ENCODE results near the gene ARHGEF37. TPM values are rescaled to one million over a fixed set of nuclear protein-coding genes. Genes with fewer than 3 reads are reported as not detected.

ARHGEF37 gene
- total RNA-seq, 1 experiment from 2014 or later: 17.0 TPM

DNA sequence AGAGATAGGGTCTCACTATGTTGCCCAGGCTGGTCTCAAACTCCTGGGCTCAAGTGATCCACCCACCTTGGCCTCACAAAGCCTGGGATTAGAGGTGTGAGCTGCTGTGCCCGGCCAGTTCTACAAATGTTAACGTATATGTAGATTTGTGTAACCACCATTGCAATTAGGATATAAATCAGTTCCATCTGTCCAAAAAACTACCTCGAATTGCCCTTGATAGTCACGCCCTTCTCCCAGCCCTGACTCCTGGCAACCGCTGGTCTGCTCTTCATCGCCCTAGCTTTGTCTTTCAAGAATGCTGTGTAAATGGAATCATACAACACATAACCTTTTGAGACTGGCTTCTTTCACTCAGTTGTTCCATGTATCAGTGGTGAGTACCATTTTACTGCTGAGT is 102.7 kb downstream of the ARHGEF37 start:
- Histone ChIP-seq H3K27ac (ENCODE audit: low read length) (no peak overlapping the region), H3K79me2 (ENCODE audit: low read length) (no peaks in the 10 kb centered on the region), H4K20me1 (ENCODE audit: insufficient read depth, low read depth, low read length) (no peaks in the 10 kb centered on the region), H3K9ac (ENCODE audit: low read length) (no peak overlapping the region), H3K4me3 (ENCODE audit: low read length) (no peak overlapping the region), H3K4me1 (ENCODE audit: low read length) (peaks cover 34% of the 10 kb centered on the region), H3K9me2 (replicated peaks; ENCODE audit: insufficient read depth, low read length) (no peaks in the 10 kb centered on the region), H3K27me3 (ENCODE audit: low read length) (no peaks in the 10 kb centered on the region), H2AFZ (ENCODE audit: low read length) (no peak overlapping the region), H3K9me3 (ENCODE audit: low read length) (no peaks in the 10 kb centered on the region), H3K36me3 (ENCODE audit: insufficient read depth, low read length) (no peaks in the 10 kb centered on the region), H3K4me2 (ENCODE audit: low read depth, low read length, poor library complexity, severe bottlenecking) (no peak overlapping the region)
- DNase-seq: no peak

DNA sequence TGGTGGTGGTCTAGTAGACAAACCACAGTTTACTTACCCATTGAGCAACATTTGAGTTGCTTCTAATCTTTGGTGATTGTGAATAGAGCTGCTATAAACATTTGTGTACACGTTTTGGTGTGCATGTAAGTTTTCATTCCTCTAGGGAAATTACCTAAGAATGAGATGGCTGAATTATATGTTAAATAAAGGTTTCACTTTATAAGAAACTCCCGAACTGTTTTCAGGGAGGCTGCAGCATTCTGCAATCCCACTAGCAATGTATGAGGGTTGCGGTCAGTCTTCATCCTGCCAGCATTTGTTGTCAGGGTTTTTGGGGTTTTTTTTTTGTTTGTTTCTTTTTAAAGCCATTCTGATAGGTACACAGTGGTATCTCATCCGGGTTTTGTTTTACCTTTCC is 103.1 kb downstream of the ARHGEF37 start:
- Histone ChIP-seq H3K79me2 (ENCODE audit: low read length) (no peaks in the 10 kb centered on the region), H4K20me1 (ENCODE audit: insufficient read depth, low read depth, low read length) (no peaks in the 10 kb centered on the region), H3K9ac (ENCODE audit: low read length) (no peak overlapping the region), H3K4me1 (ENCODE audit: low read length) (peaks cover 34% of the 10 kb centered on the region), H3K27me3 (ENCODE audit: low read length) (no peaks in the 10 kb centered on the region), H3K4me2 (ENCODE audit: low read depth, low read length, poor library complexity, severe bottlenecking) (no peak overlapping the region), H3K27ac (ENCODE audit: low read length) (no peak overlapping the region), H3K9me2 (replicated peaks; ENCODE audit: insufficient read depth, low read length) (no peaks in the 10 kb centered on the region), H3K9me3 (ENCODE audit: low read length) (no peaks in the 10 kb centered on the region), H3K4me3 (ENCODE audit: low read length) (no peak overlapping the region), H3K36me3 (ENCODE audit: insufficient read depth, low read length) (no peaks in the 10 kb centered on the region), H2AFZ (ENCODE audit: low read length) (no peak overlapping the region)
- no peak for DNase-seq

Small RNA genes lying within 50 kb of the gene (small RNA-seq; reads per million reads assigned to genes)
- not detected for gene RNU6-588P

Other genes starting within 250 kb of the ARHGEF37 start
- gene GRPEL2, start 236.0 kb upstream of the ARHGEF37 start, total RNA-seq (2014; rRNA removed; shearing (Covaris generic); ENCODE audit: low replicate concordance): 16.3 and 22.0 TPM in 2 replicates
- gene PCYOX1L, start 223.5 kb upstream of the ARHGEF37 start, total RNA-seq (2014; rRNA removed; shearing (Covaris generic); ENCODE audit: low replicate concordance): 18.4 and 51.6 TPM in 2 replicates
- not detected in 2 replicates for gene IL17B, start 202.2 kb upstream of the ARHGEF37 start, total RNA-seq (2014; rRNA removed; shearing (Covaris generic); ENCODE audit: low replicate concordance)
- 193 and 274 TPM in 2 replicates for gene CSNK1A1, start 30.1 kb upstream of the ARHGEF37 start, total RNA-seq (2014; rRNA removed; shearing (Covaris generic); ENCODE audit: low replicate concordance)
- gene PPARGC1B, start 148.8 kb downstream of the ARHGEF37 start, total RNA-seq (2014; rRNA removed; shearing (Covaris generic); ENCODE audit: low replicate concordance): 6.1 and 7.0 TPM in 2 replicates

Measured in Karpas-422 (cell line).